Mesothelial cell of epicardium (in vitro differentiated cells): ENCODE measurements around the gene KCNA2. TPM values are rescaled to one million over a fixed set of nuclear protein-coding genes. Genes with fewer than 3 reads are reported as not detected.

Source experiments
- DNase-seq, 2 experiments: peaks; one replicate each; pipeline ENCODE4 v3.0.0; 2021; ENCODE audit warnings: low spot score in 2 of 2; ENCODE audit not compliant: unreplicated experiment in 2 of 2
- H3K27ac Mint-ChIP-seq: 2 replicates; pipeline ENCODE4 v1.8.0; 2021; ENCODE audit warnings: mixed read lengths
- H3K27me3 Mint-ChIP-seq: 2 replicates; pipeline ENCODE4 v1.8.0; 2021; ENCODE audit warnings: low read depth, mixed read lengths
- H3K36me3 Mint-ChIP-seq: 2 replicates; pipeline ENCODE4 v1.8.0; 2021; ENCODE audit warnings: mixed read lengths
- H3K4me1 Mint-ChIP-seq: 2 replicates; pipeline ENCODE4 v1.8.0; 2021; ENCODE audit warnings: mixed read lengths
- H3K4me3 Mint-ChIP-seq: 2 replicates; pipeline ENCODE4 v1.8.0; 2021; ENCODE audit warnings: mild to moderate bottlenecking, moderate library complexity, mixed read lengths
- H3K9me3 Mint-ChIP-seq: 2 replicates; pipeline ENCODE4 v1.8.0; 2021; ENCODE audit warnings: mixed read lengths
- CTCF ChIP-seq: fragments of 200-600 bp; sonication (generic); IDR thresholded peaks from one replicate; pipeline ENCODE4 v1.5.0; 2021; ENCODE audit warnings: antibody characterized with exemption; ENCODE audit not compliant: unreplicated experiment
- total RNA-seq: library from RNA; stranded (reverse); gene quantifications from 3 replicates; pipeline ENCODE4 v1.2.1, GENCODE V29; 2021

Gene KCNA2
- total RNA-seq, 1 donor from 2014 or later, result 0.58 TPM

GRCh38 chr1:110557481-110557880, 48.7 kb downstream of the KCNA2 start:
- no peaks in the 10 kb centered on the region for H3K36me3 Mint-ChIP-seq
- no peaks in the 10 kb centered on the region for H3K9me3 Mint-ChIP-seq
- H3K27ac Mint-ChIP-seq, result no peak overlapping the region
- no peak for TF ChIP-seq CTCF
- no peaks in the 10 kb centered on the region for H3K4me1 Mint-ChIP-seq
- DNase-seq, result no peak
- peaks cover 95% of the 10 kb centered on the region for H3K27me3 Mint-ChIP-seq
- no peak overlapping the region for H3K4me3 Mint-ChIP-seq

- H3K27ac Mint-ChIP-seq, result no peak overlapping the region
- no peaks in the 10 kb centered on the region for H3K36me3 Mint-ChIP-seq
Measured at GRCh38 chr1:110556471-110556807, 49.7 kb downstream of the KCNA2 start.

GRCh38 chr1:110555807-110556470, 50.2 kb downstream of the KCNA2 start:
- Mint-ChIP-seq H3K27ac (no peak overlapping the region), H3K36me3 (no peaks in the 10 kb centered on the region), H3K9me3 (no peaks in the 10 kb centered on the region), H3K4me1 (no peaks in the 10 kb centered on the region), H3K27me3 (peaks cover 96% of the 10 kb centered on the region), H3K4me3 (no peak overlapping the region)
- TF ChIP-seq CTCF, result no peak
- DNase-seq, result peak in 1 of 2 experiments; percentile 21

More at GRCh38 chr1:110556471-110556807, 49.7 kb downstream of the KCNA2 start:
- Mint-ChIP-seq H3K4me3 (no peak overlapping the region), H3K9me3 (no peaks in the 10 kb centered on the region), H3K4me1 (no peaks in the 10 kb centered on the region), H3K27me3 (peaks cover 96% of the 10 kb centered on the region)
- DNase-seq, result no peak
- no peak for TF ChIP-seq CTCF

GRCh38 chr1:110554871-110555801, 51.0 kb downstream of the KCNA2 start:
- peak in 1 of 2 experiments; percentile 69 for DNase-seq
- Mint-ChIP-seq H3K4me3 (no peak overlapping the region), H3K9me3 (no peaks in the 10 kb centered on the region), H3K4me1 (no peaks in the 10 kb centered on the region), H3K27ac (no peak overlapping the region), H3K36me3 (no peaks in the 10 kb centered on the region), H3K27me3 (peaks cover 96% of the 10 kb centered on the region)
- TF ChIP-seq CTCF, result peak; percentile 46

- DNase-seq, result no peak
- no peak overlapping the region for H3K4me3 Mint-ChIP-seq
- H3K4me1 Mint-ChIP-seq, result no peaks in the 10 kb centered on the region
- H3K36me3 Mint-ChIP-seq, result no peaks in the 10 kb centered on the region
- H3K27me3 Mint-ChIP-seq, result peaks cover 74% of the 10 kb centered on the region
- H3K9me3 Mint-ChIP-seq, result no peaks in the 10 kb centered on the region
- H3K27ac Mint-ChIP-seq, result no peak overlapping the region
- TF ChIP-seq CTCF, result no peak
Measured at GRCh38 chr1:110551278-110551809, 54.8 kb downstream of the KCNA2 start.
